Esophagus squamous epithelium (tissue), 5 donors: ENCODE measurements around the gene FKBP3. TPM values are rescaled to one million over a fixed set of nuclear protein-coding genes. Genes with fewer than 3 reads are reported as not detected.
A peak's percentile ranks its signal among the peaks of the same experiment; 100 is the strongest.
"Not testable (repeated sequence)": the region's sequence is repeated elsewhere in the genome, so short reads cannot be mapped to it uniquely, and the experiment has no call there.

Experiments
- DNase-seq: peaks from one replicate; lab custom pipeline; 2025; lab: John Stamatoyannopoulos, UW
- H3K27ac ChIP-seq, 4 donors: fragments of 200-600 bp; sonication (generic); one replicate each; pipeline ENCODE4 v1.5.1; 2016 to 2019; ENCODE audit warnings: mild to moderate bottlenecking in 1 of 4
- H3K27me3 ChIP-seq, 4 donors: fragments of 200-600 bp; sonication (generic); 1 replicate in 3 of 4; 2 replicates in 1 of 4; pipeline versions ENCODE4 v1.5.1 to v1.6.0; 2017 to 2021; ENCODE audit warnings: antibody characterized with exemption in 1 of 4
- H3K36me3 ChIP-seq, 3 donors: fragments of 200-600 bp; sonication (generic); one replicate each; pipeline ENCODE4 v1.5.1; 2016 to 2019
- H3K4me1 ChIP-seq, 3 donors: fragments of 200-600 bp; sonication (generic); one replicate each; pipeline ENCODE4 v1.5.1; 2017 to 2019
- H3K4me3 ChIP-seq, 4 donors: fragments of 200-600 bp; sonication (generic); 1 replicate in 3 of 4; 2 replicates in 1 of 4; pipeline ENCODE4 v1.5.1; 2016 to 2019; ENCODE audit warnings: mild to moderate bottlenecking in 2 of 4, moderate library complexity in 1 of 4
- H3K9me3 ChIP-seq, 3 donors: fragments of 200-600 bp; sonication (generic); one replicate each; pipeline ENCODE4 v1.5.1; 2016 to 2019
- POLR2A ChIP-seq, 4 donors: fragments of 450-650 bp; IDR thresholded peaks; one replicate each; pipeline ENCODE4 v1.6.1; 2017; ENCODE audit warnings: antibody characterized with exemption in 4 of 4, mild to moderate bottlenecking in 4 of 4, moderate library complexity in 3 of 4
- WGBS, 2 donors: methylation state at CpG; one replicate each; pipeline ENCODE4 v1.1.5; 2018; 5-methylcytosine and 5-hydroxymethylcytosine counted together
- intact Hi-C: fragments of 100-400 bp; cut with DNase I; formaldehyde crosslinking; loops from one replicate; pipeline ENCODE4 v1.15.0; 2022
- total RNA-seq, 4 donors: library from RNA; depleted of rRNA; stranded (reverse); fragments of >200 nt; gene quantifications; one replicate each; pipeline ENCODE4 v1.1.0, GENCODE V29; 2016
- TF ChIP-seq, protein P1 (sequence below), 6 experiments: fragments of 450-650 bp in 4 of 6; fragments of 200-600 bp in 2 of 6; sonication (generic) in 2 of 6; IDR thresholded peaks; one replicate each; pipeline ENCODE4 v1.5.1; 2016 to 2019; ENCODE audit warnings: antibody characterized with exemption in 6 of 6, mild to moderate bottlenecking in 4 of 6, moderate library complexity in 4 of 6
- donor health status: DM: yes; HTN: yes; CAD: no.

Gene FKBP3
- total RNA-seq, 4 donors from 2014 or later, result 28.8 to 44.9 (median 37.9) TPM

DNA sequence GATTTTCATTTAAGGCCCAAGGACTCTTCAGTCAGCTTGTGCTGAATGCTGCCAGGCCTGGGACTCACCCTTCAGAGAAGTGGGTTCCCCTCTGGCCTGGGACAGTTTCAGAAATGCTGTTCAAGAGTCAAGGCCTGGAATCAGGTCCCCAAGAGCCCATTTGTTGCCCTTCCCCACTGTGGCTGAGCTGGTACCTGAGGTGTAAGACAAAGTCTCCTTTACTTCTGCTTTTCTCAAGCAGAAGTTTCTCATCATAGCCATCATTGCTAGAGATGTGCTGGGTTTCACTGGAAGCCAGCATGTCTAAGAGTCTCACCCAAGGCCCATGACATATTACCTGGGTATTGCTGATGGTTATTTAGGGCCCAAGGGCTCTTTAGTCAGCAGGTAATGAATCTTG is 10.4 kb upstream of the FKBP3 start:
- no peaks in the 10 kb centered on the region for H3K27me3 ChIP-seq
- no peak overlapping the region for H3K4me3 ChIP-seq
- no peak overlapping the region for H3K27ac ChIP-seq
- peaks cover 0 to 13% (median 0%) of the 10 kb centered on the region in 3 donors for H3K36me3 ChIP-seq
- peaks cover 0 to 6% (median 0%) of the 10 kb centered on the region in 3 donors for H3K4me1 ChIP-seq
- H3K9me3 ChIP-seq, result no peaks in the 10 kb centered on the region
- intact Hi-C loops, result no loop called here
- no peak for DNase-seq
- TF ChIP-seq, protein P1, sequence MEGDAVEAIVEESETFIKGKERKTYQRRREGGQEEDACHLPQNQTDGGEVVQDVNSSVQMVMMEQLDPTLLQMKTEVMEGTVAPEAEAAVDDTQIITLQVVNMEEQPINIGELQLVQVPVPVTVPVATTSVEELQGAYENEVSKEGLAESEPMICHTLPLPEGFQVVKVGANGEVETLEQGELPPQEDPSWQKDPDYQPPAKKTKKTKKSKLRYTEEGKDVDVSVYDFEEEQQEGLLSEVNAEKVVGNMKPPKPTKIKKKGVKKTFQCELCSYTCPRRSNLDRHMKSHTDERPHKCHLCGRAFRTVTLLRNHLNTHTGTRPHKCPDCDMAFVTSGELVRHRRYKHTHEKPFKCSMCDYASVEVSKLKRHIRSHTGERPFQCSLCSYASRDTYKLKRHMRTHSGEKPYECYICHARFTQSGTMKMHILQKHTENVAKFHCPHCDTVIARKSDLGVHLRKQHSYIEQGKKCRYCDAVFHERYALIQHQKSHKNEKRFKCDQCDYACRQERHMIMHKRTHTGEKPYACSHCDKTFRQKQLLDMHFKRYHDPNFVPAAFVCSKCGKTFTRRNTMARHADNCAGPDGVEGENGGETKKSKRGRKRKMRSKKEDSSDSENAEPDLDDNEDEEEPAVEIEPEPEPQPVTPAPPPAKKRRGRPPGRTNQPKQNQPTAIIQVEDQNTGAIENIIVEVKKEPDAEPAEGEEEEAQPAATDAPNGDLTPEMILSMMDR (IDR thresholded peaks at IDR 0.05), result no peak
- no peak for TF ChIP-seq POLR2A (IDR thresholded peaks at IDR 0.05)

DNA sequence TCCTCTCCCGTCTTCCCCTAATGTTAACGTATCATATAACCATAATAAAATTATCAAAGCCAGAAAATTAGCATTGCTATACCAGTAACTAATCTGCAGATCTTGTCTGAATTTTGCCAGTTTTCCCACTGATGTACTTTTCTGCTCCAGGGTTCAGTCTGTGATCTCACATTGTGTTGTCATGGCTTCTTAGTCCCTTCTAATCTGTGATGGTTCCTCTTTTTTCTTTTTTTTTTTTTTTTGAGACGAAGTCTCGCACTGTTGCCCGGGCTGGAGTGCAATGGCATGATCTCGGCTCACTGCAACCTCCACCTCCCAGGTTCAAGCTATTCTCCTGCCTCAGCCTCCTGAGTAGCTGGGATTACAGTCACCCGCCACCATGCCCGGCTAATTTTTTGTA is 7.8 kb upstream of the FKBP3 start:
- DNase-seq, H3K4me3 ChIP-seq, H3K27me3 ChIP-seq, intact Hi-C loops, H3K9me3 ChIP-seq, H3K36me3 ChIP-seq, H3K27ac ChIP-seq: not testable (repeated sequence)
- 89 to 95% methylated on average over 2 to 8 of the region's 8 CpGs for WGBS, 2 donors
- H3K4me1 ChIP-seq, result peaks cover 0 to 17% (median 9%) of the 10 kb centered on the region in 3 donors

DNA sequence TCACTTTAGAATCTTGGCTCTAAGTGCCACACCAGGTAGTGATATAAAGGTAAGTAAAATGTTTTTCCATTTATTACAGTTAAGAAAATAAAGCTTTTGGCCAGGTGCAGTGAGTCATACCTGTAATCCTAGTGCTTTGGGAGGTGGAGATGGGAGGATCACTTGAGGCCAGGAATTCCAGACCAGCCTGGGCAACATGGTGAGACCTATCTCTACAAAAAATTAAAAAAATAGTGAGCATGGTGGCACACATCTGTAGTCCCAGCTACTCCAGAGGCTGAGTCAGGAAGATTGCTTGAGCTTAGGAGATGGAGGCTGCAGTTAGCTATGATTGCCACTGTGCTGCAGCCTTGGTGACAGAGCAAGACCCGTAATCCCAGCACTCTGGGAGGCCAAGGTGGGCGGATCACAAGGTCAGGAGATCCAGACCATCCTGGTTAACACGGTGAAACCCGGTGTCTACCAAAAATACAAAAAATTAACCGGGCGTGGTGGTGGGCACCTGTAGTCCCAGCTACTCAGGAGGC is 6.4 kb upstream of the FKBP3 start:
- Histone ChIP-seq H3K27ac (no peak overlapping the region), H3K36me3 (peaks cover 0 to 6% (median 0%) of the 10 kb centered on the region in 3 donors), H3K27me3 (no peaks in the 10 kb centered on the region), H3K4me3 (no peak overlapping the region), H3K9me3 (no peaks in the 10 kb centered on the region), H3K4me1 (peaks cover 0 to 28% (median 19%) of the 10 kb centered on the region in 3 donors)
- DNase-seq, result no peak
- TF ChIP-seq, protein P1 (IDR thresholded peaks at IDR 0.05), result no peak
- TF ChIP-seq POLR2A (IDR thresholded peaks at IDR 0.05), result no peak
- WGBS, 2 donors, result 90 to 100% methylated on average over 6 of the region's 6 CpGs
- intact Hi-C loops, result no loop called here

DNA sequence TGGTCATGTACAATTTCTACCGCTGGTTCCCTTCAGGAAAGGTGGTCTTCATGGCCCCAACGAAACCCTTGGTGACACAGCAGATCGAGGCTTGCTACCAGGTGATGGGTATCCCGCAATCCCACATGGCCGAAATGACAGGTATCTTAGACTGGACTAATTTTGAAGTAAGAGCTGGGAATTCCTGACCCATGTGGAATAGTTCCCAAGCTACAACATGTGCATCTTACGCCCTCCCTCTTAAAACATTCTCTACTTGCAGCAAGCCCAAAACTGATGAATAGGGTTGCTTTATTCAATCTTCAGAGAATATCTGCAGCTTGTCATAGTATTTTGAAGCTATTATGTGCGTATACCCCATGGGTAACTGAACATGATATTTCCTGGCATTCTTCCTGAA is 2.1 kb upstream of the FKBP3 start:
- H3K27ac ChIP-seq, result peak overlapping the region; percentile 82 to 94 (median 93)
- H3K9me3 ChIP-seq, result no peaks in the 10 kb centered on the region
- TF ChIP-seq POLR2A (IDR thresholded peaks at IDR 0.05), result no peak
- WGBS, 2 donors, result 0 to 4% methylated on average over 7 of the region's 7 CpGs
- no peaks in the 10 kb centered on the region for H3K36me3 ChIP-seq
- H3K27me3 ChIP-seq, result no peaks in the 10 kb centered on the region
- no peak for DNase-seq
- intact Hi-C loops, result loop anchor here (5.0 to 10.0 kb wide), 2 partner anchors 118 to 174 kb away; partner anchors contain the start of genes KLHL28, MIS18BP1 and TOGARAM1
- H3K4me1 ChIP-seq, result peaks cover 0 to 43% (median 24%) of the 10 kb centered on the region in 3 donors
- peak overlapping the region; percentile 58 to 96 (median 81) for H3K4me3 ChIP-seq

DNA sequence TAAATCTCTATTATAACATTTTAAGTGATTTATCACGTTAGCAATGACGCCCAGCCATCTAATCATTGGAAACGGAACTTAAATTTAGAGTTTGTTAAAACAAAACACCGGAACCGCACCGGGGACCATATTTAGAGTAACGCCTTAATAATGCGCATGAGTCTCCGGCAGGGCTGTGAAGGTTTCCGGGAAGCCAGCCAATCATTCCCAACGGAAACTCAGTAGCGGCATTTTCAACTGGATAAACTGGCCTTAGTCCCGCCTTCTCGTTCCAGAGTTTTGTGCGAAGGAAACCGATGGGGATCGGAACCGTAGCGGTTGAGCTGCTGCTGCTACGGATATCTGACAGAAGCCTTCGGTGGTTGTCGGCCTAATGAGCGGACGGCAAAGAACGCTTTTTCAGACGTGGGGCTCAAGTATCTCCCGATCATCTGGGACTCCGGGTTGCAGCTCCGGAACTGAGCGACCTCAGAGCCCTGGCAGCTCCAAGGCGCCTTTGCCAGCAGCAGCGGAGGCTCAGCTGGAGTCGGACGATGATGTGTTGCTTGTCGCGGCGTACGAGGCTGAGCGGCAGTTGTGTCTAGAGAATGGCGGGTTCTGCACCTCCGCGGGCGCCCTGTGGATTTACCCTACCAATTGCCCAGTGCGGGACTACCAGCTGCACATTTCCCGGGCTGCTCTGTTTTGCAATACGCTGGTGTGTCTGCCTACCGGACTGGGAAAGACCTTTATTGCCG is 1.5 kb upstream of the FKBP3 start, which contains the start of gene FANCM:
Gene FANCM (plus strand): TSS at position 272 of the 737 bp plus-strand sequence. CDS start 102 bp downstream, at position 374.
- no peaks in the 10 kb centered on the region for H3K36me3 ChIP-seq
- TF ChIP-seq, protein P1 (IDR thresholded peaks at IDR 0.05), result no peak
- peak in 1 of 4 donors; percentile 47 for TF ChIP-seq POLR2A (IDR thresholded peaks at IDR 0.05)
- peak within 1 kb of the TSS; percentile 58 to 96 (median 81) for H3K4me3 ChIP-seq
- H3K27me3 ChIP-seq, result no peaks in the 10 kb centered on the region
- H3K27ac ChIP-seq, result peak within 1 kb of the TSS; percentile 82 to 94 (median 93)
- intact Hi-C loops, result loop anchor here (2.0 to 10.0 kb wide), 3 partner anchors 51 to 174 kb away; partner anchors contain the start of genes KLHL28, MIS18BP1, PRPF39 and TOGARAM1
- WGBS, 2 donors, result 0% methylated on average over 17 to 25 of the region's 48 CpGs
- peaks cover 0 to 47% (median 24%) of the 10 kb centered on the region in 3 donors for H3K4me1 ChIP-seq
- peak; percentile 66 for DNase-seq
- no peaks in the 10 kb centered on the region for H3K9me3 ChIP-seq

DNA sequence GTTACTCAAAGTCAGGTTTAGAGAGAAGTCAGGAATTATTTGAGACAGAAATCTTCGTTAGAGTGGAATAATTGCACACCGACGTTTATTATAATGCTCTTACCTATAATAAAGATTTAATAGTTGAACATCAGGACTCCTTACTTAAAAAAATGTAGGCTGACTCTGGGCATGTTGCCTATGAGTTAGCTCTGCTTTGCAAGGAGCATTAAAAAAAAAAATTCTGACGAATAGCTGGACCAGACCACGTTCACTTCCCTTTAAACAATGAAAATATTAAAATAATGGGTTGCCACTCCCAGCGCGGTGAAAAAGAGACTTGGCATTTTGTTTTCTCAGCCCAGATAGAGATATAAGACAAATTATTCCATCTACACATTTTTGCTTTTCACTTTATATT is 875 bp upstream of the FKBP3 start:
- Histone ChIP-seq H3K4me3 (peak overlapping the region; percentile 58 to 96 (median 81)), H3K27ac (peak overlapping the region; percentile 82 to 94 (median 93)), H3K36me3 (no peaks in the 10 kb centered on the region), H3K27me3 (no peaks in the 10 kb centered on the region), H3K9me3 (no peaks in the 10 kb centered on the region), H3K4me1 (peaks cover 0 to 47% (median 24%) of the 10 kb centered on the region in 3 donors)
- no peak for DNase-seq
- 0 to 1% methylated on average over 7 of the region's 7 CpGs for WGBS, 2 donors
- TF ChIP-seq, protein P1 (IDR thresholded peaks at IDR 0.05), result no peak
- no peak for TF ChIP-seq POLR2A (IDR thresholded peaks at IDR 0.05)
- intact Hi-C loops, result loop anchor here (2.0 to 10.0 kb wide), 3 partner anchors 50 to 173 kb away; partner anchors contain the start of genes KLHL28, MIS18BP1, PRPF39 and TOGARAM1
